HL-60 (cell line): ENCODE measurements around the gene SIRT6.
"Not testable (repeated sequence)": the region's sequence is repeated elsewhere in the genome, so short reads cannot be mapped to it uniquely, and the experiment has no call there.

Experiments used
- DNase-seq, 2 experiments: peaks; one replicate each; pipeline ENCODE4 v3.0.0-alpha.2; 2010 to 2020; ENCODE audit warnings: low read depth in 1 of 2, low spot score in 1 of 2
- H3K27ac ChIP-seq: fragments of 250-450 bp; sonication (Bioruptor Pico); replicated peaks from 2 replicates; pipeline ENCODE4 v1.5.1; 2020; ENCODE audit warnings: mild to moderate bottlenecking, moderate library complexity
- H3K27me3 ChIP-seq: fragments of 250-450 bp; sonication (Bioruptor Pico); 2 replicates; pipeline ENCODE4 v1.5.1; 2021; ENCODE audit warnings: mild to moderate bottlenecking, moderate library complexity; ENCODE audit not compliant: insufficient read depth, poor library complexity, severe bottlenecking
- H3K4me3 ChIP-seq: replicated peaks from 2 replicates; pipeline ENCODE4 v1.5.1; 2011; ENCODE audit warnings: mild to moderate bottlenecking, control low read depth, low read length; ENCODE audit not compliant: insufficient read depth
- GABPA ChIP-seq: IDR thresholded peaks from 2 replicates; pipeline ENCODE4 v1.6.1; 2012; ENCODE audit warnings: low read depth
- POLR2AphosphoS5 ChIP-seq: IDR thresholded peaks from 2 replicates; pipeline ENCODE4 v1.6.1; 2012; ENCODE audit warnings: low read depth
- SPI1 ChIP-seq: IDR thresholded peaks from 2 replicates; pipeline ENCODE4 v1.6.1; 2012; ENCODE audit warnings: low read depth, mild to moderate bottlenecking, borderline replicate concordance
- TF ChIP-seq, protein P1 (sequence below): IDR thresholded peaks from one replicate; pipeline ENCODE4 v1.5.1; 2011; ENCODE audit warnings: low read length, control low read depth, inconsistent platforms; ENCODE audit not compliant: insufficient read depth
- TF ChIP-seq, protein P2 (sequence below): IDR thresholded peaks from 2 replicates; pipeline ENCODE4 v1.6.1; 2012; ENCODE audit warnings: low read depth; ENCODE audit not compliant: insufficient replicate concordance

Gene SIRT6

DNA sequence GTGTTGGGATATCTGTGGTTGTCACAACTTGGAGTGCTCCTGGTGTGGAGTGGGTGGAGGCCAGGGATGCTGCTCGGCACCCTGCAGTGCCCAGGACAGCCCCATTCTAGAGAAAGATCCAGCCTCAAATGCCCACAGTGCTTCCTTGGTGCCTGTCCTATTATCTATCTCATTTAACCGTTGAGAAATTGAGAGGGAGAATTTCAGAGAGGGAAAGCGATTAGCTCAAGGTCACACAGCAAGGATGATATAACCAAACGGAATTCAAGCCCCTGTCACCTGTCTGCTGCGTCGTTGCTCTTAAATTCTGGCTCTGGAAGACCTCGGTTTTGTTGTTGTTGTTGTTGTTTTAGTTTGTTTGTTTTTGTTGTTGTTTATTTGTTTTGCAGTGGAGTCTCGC is 13.6 kb upstream of the SIRT6 start:
- H3K27me3 ChIP-seq: peaks cover 14% of the 10 kb centered on the region
- TF ChIP-seq GABPA (no peak), POLR2AphosphoS5 (no peak), SPI1 (no peak)
- TF ChIP-seq, protein P1, sequence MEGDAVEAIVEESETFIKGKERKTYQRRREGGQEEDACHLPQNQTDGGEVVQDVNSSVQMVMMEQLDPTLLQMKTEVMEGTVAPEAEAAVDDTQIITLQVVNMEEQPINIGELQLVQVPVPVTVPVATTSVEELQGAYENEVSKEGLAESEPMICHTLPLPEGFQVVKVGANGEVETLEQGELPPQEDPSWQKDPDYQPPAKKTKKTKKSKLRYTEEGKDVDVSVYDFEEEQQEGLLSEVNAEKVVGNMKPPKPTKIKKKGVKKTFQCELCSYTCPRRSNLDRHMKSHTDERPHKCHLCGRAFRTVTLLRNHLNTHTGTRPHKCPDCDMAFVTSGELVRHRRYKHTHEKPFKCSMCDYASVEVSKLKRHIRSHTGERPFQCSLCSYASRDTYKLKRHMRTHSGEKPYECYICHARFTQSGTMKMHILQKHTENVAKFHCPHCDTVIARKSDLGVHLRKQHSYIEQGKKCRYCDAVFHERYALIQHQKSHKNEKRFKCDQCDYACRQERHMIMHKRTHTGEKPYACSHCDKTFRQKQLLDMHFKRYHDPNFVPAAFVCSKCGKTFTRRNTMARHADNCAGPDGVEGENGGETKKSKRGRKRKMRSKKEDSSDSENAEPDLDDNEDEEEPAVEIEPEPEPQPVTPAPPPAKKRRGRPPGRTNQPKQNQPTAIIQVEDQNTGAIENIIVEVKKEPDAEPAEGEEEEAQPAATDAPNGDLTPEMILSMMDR: no peak
- TF ChIP-seq, protein P2, sequence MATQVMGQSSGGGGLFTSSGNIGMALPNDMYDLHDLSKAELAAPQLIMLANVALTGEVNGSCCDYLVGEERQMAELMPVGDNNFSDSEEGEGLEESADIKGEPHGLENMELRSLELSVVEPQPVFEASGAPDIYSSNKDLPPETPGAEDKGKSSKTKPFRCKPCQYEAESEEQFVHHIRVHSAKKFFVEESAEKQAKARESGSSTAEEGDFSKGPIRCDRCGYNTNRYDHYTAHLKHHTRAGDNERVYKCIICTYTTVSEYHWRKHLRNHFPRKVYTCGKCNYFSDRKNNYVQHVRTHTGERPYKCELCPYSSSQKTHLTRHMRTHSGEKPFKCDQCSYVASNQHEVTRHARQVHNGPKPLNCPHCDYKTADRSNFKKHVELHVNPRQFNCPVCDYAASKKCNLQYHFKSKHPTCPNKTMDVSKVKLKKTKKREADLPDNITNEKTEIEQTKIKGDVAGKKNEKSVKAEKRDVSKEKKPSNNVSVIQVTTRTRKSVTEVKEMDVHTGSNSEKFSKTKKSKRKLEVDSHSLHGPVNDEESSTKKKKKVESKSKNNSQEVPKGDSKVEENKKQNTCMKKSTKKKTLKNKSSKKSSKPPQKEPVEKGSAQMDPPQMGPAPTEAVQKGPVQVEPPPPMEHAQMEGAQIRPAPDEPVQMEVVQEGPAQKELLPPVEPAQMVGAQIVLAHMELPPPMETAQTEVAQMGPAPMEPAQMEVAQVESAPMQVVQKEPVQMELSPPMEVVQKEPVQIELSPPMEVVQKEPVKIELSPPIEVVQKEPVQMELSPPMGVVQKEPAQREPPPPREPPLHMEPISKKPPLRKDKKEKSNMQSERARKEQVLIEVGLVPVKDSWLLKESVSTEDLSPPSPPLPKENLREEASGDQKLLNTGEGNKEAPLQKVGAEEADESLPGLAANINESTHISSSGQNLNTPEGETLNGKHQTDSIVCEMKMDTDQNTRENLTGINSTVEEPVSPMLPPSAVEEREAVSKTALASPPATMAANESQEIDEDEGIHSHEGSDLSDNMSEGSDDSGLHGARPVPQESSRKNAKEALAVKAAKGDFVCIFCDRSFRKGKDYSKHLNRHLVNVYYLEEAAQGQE: no peak
- no peak overlapping the region for H3K4me3 ChIP-seq
- DNase-seq: no peak
- no peak overlapping the region for H3K27ac ChIP-seq

DNA sequence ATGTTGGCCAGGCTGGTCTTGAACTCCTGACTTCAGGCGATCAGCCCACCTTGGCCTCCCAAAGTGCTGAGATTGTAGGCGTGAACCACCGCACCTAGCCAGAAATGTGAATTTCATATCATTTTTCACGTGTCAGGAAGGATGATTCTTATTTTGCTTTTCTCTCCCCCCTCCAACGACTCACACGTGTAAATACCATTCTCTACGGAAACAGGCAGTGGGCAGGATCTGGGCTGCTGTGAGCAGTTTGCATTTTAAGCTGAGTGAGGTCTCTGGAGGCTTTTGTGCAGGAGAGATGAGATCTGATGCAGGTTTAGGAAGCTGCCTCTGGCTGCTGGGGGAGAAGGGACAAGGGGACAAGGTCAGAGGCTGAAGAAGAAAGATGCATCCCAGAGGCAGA is 12.0 kb upstream of the SIRT6 start:
- no peak for DNase-seq
- Histone ChIP-seq H3K4me3 (no peak overlapping the region), H3K27me3 (peaks cover 13% of the 10 kb centered on the region), H3K27ac (no peak overlapping the region)
- no peak for TF ChIP-seq GABPA
- no peak for TF ChIP-seq SPI1
- TF ChIP-seq, protein P2: no peak
- TF ChIP-seq, protein P1: no peak
- TF ChIP-seq POLR2AphosphoS5: no peak

DNA sequence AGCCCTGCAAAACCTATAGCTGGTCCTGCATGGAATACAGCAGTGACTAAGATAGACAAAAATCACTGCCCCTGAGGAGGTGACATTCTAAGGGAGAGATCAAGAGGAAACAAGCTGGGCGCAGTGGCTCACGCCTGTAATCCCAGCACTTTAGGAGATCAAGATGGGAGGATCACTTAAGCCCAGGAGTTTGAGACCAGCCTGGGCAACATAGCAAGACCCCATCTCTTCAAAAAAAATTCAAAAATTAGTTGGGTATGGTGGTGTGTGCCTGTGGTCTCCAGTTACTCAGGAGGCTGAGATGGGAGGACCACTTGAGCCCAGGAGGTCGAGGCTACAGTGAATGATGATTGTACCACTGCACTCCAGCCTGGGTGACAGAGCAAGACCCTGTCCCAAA is 10.2 kb upstream of the SIRT6 start:
- not testable (repeated sequence) for DNase-seq, H3K27me3 ChIP-seq, H3K27ac ChIP-seq, H3K4me3 ChIP-seq

DNA sequence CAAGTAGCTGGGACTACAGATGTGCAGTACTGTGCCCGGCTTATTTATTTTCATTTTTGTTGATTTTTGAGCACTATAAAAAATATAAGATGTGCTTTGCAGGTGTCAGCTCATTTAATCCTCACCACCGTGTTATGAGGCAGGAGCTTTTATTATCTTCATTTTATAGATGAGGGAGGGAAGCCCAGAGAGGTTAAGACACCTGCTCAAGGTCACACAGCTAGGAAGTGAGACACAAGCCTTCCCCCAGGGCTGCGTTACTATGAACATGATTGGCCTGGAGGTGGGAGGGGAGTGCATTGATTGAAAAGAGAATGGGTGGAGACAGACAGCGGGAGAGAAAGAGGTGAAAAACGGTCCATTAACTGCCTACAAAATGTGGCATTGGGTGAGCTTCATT is 7.3 kb upstream of the SIRT6 start:
- Histone ChIP-seq H3K27me3 (no peaks in the 10 kb centered on the region), H3K4me3 (no peak overlapping the region), H3K27ac (no peak overlapping the region)
- TF ChIP-seq POLR2AphosphoS5: no peak
- TF ChIP-seq GABPA: no peak
- TF ChIP-seq, protein P2: no peak
- TF ChIP-seq, protein P1: no peak
- TF ChIP-seq SPI1: no peak
- no peak for DNase-seq
